ENCODE measurements around the gene TBC1D22B. TPM values are rescaled to one million over a fixed set of nuclear protein-coding genes. Genes with fewer than 3 reads are reported as not detected.

TBC1D22B gene
- total and polyA plus RNA-seq, 9 of the 15 experiments (the other 6 are each of a cell fraction or from before 2014, with no cell fraction given): 4.8 to 24.2 (median 13.5) TPM

GRCh38 chr6:37353761-37354525 lies 96.4 kb downstream of the TBC1D22B start, which contains the start of gene RNF8:
Gene RNF8 (plus strand): TSS chr6:37353983. CDS start chr6:37354165, 182 bp downstream.
- in situ Hi-C loops (cut with MboI): loop anchor here (25.0 kb wide), 1 partner anchor 1133 kb away; no protein-coding TSS in a partner anchor
- Histone ChIP-seq H3K79me2 (ENCODE audit: control insufficient read depth, insufficient read depth, low read length) (peaks cover 48% of the 10 kb centered on the region), H3K36me3 (ENCODE audit: control insufficient read depth, insufficient read depth, low read length) (no peaks in the 10 kb centered on the region), H3K4me3 (peak within 1 kb of the TSS; percentile 95), H4K20me1 (replicated peaks; ENCODE audit: control insufficient read depth, insufficient read depth, low read length) (peaks cover 4% of the 10 kb centered on the region; the same call in 1 of the 2 replicates), H3K27ac (ENCODE audit: extremely low read depth, low read depth, low read length) (peak within 1 kb of the TSS; percentile 55), H3K4me1 (replicated peaks in 1 of 2; ENCODE audit: control insufficient read depth in 2 of 2, insufficient read depth in 2 of 2, low read length in 2 of 2) (peaks cover 25 to 28% of the 10 kb centered on the region in 2 experiments; a peak in 4 of 5 replicates), H3K9ac (ENCODE audit: insufficient read depth in 1 of 2, low read depth in 2 of 2, low read length in 2 of 2) (peak within 1 kb of the TSS; percentile 68 to 96), H3K9me3 (replicated peaks; ENCODE audit: control insufficient read depth, insufficient read depth, low read depth, low read length) (no peaks in the 10 kb centered on the region), H3K9me1 (ENCODE audit: control insufficient read depth, insufficient read depth, low read length) (no peaks in the 10 kb centered on the region), H2AFZ (ENCODE audit: low read depth, low read length) (peak within 1 kb of the TSS; percentile 95), H3K27me3 (ENCODE audit: control insufficient read depth in 2 of 2, insufficient read depth in 2 of 2, low read length in 2 of 2) (no peaks in the 10 kb centered on the region), H3K4me2 (ENCODE audit: insufficient read depth, low read length) (peak within 1 kb of the TSS; percentile 89)
- ChIA-PET POLR2A (interaction anchor here (0.6 to 1.6 kb wide), 8 partner anchors 9 to 1004 kb away, joined by 3 to 8 read pairs (median 4); no protein-coding TSS in a partner anchor), CTCF (ENCODE audit: low intra/inter-chr PET ratio) (no interaction called here)
- FAIRE-seq: peak; percentile 78
- intact Hi-C loops (cut with micrococcal nuclease): no loop called here
- peak; percentile 97 to 99 (median 99) for DNase-seq (ENCODE audit: extremely low read depth in 1 of 4, low spot score in 3 of 4)
- ATAC-seq: peak; percentile 99
- under 1% methylated on average over 49 of the region's 54 CpGs for WGBS (ENCODE audit: insufficient coverage, low coverage, missing lambda C conversion rate)
- BruUV-seq (replicated peaks): no TSS peak
- TF ChIP-seq ZNF408 (CRISPR knock-in tag; IDR thresholded peaks at IDR 0.05; ENCODE audit: low read depth): no peak
- no peak for TF ChIP-seq CREB3 (tag; conservative IDR thresholded peaks at IDR 0.05; ENCODE audit: low read depth)
- TF ChIP-seq LCOR (CRISPR knock-in tag; IDR thresholded peaks at IDR 0.05): peak; percentile 75; the same call in 1 of the 2 replicates
- TF ChIP-seq ESRRA (IDR thresholded peaks at IDR 0.05; ENCODE audit: borderline replicate concordance, low read depth): 0 out of 2 replicates have a peak, but pooled peaks have one; percentile 37
- TF ChIP-seq FOXA3 (CRISPR knock-in tag; conservative IDR thresholded peaks at IDR 0.05 in 1 of 2, IDR thresholded peaks at IDR 0.05 in 1 of 2): no peak; a peak in 1 of 4 replicates
- TF ChIP-seq NCOA6 (IDR thresholded peaks at IDR 0.05): no peak
- TF ChIP-seq IRF2 (CRISPR knock-in tag; IDR thresholded peaks at IDR 0.05): no peak
- TF ChIP-seq, protein P1, sequence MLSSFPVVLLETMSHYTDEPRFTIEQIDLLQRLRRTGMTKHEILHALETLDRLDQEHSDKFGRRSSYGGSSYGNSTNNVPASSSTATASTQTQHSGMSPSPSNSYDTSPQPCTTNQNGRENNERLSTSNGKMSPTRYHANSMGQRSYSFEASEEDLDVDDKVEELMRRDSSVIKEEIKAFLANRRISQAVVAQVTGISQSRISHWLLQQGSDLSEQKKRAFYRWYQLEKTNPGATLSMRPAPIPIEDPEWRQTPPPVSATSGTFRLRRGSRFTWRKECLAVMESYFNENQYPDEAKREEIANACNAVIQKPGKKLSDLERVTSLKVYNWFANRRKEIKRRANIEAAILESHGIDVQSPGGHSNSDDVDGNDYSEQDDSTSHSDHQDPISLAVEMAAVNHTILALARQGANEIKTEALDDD (IDR thresholded peaks at IDR 0.05): no peak
- no peak for TF ChIP-seq ZNF354B (CRISPR knock-in tag; IDR thresholded peaks at IDR 0.05)
- TF ChIP-seq THRAP3 (IDR thresholded peaks at IDR 0.05; ENCODE audit: borderline replicate concordance): 0 out of 2 replicates have a peak, but pooled peaks have one; percentile 3
- 0 out of 2 replicates have a peak, but pooled peaks have one; percentile 32 for TF ChIP-seq ZNF232 (CRISPR knock-in tag; IDR thresholded peaks at IDR 0.05)
- no peak for TF ChIP-seq ZNF41 (CRISPR knock-in tag; conservative IDR thresholded peaks at IDR 0.05)
- no peak; the same call in 1 of the 2 replicates for TF ChIP-seq GABPB1 (CRISPR knock-in tag; IDR thresholded peaks at IDR 0.05)
- peak; percentile 97 for TF ChIP-seq L3MBTL2 (IDR thresholded peaks at IDR 0.05)
- TF ChIP-seq NR1H2 (CRISPR knock-in tag; IDR thresholded peaks at IDR 0.05): peak; percentile 59; the same call in 1 of the 2 replicates
- no peak for TF ChIP-seq SREBF2 (CRISPR knock-in tag; IDR thresholded peaks at IDR 0.05)
- TF ChIP-seq SAFB2 (IDR thresholded peaks at IDR 0.05; ENCODE audit: borderline replicate concordance, low read depth, low read length, severe bottlenecking): no peak
- TF ChIP-seq, protein P2, sequence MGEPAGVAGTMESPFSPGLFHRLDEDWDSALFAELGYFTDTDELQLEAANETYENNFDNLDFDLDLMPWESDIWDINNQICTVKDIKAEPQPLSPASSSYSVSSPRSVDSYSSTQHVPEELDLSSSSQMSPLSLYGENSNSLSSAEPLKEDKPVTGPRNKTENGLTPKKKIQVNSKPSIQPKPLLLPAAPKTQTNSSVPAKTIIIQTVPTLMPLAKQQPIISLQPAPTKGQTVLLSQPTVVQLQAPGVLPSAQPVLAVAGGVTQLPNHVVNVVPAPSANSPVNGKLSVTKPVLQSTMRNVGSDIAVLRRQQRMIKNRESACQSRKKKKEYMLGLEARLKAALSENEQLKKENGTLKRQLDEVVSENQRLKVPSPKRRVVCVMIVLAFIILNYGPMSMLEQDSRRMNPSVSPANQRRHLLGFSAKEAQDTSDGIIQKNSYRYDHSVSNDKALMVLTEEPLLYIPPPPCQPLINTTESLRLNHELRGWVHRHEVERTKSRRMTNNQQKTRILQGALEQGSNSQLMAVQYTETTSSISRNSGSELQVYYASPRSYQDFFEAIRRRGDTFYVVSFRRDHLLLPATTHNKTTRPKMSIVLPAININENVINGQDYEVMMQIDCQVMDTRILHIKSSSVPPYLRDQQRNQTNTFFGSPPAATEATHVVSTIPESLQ (CRISPR knock-in tag; IDR thresholded peaks at IDR 0.05): peak; percentile 83
